ENCODE results near the gene TRIM8. TPM values are rescaled to one million over a fixed set of nuclear protein-coding genes. Genes with fewer than 3 reads are reported as not detected.
"Not testable (repeated sequence)": the region's sequence is repeated elsewhere in the genome, so short reads cannot be mapped to it uniquely, and the experiment has no call there.

Gene TRIM8
- total RNA-seq, 1 donor from 2014 or later = 81.6 TPM

GRCh38 chr10:102682416-102682815 lies 38.1 kb downstream of the TRIM8 start:
- no peak for DNase-seq (ENCODE audit: extremely low spot score, unreplicated experiment)
- Mint-ChIP-seq H3K4me1 (ENCODE audit: unreplicated experiment) (peaks cover 34% of the 10 kb centered on the region), H3K9me3 (no peaks in the 10 kb centered on the region), H3K4me3 (no peak overlapping the region), H3K36me3 (peaks cover 31% of the 10 kb centered on the region), H3K27me3 (no peaks in the 10 kb centered on the region), H3K27ac (no peak overlapping the region)
- TF ChIP-seq CTCF (conservative IDR thresholded peaks at IDR 0.05) = no peak

- no peak overlapping the region for H3K4me3 Mint-ChIP-seq
- no peak for DNase-seq (ENCODE audit: extremely low spot score, unreplicated experiment)
Measured at GRCh38 chr10:102682981-102683380, 38.7 kb downstream of the TRIM8 start.

GRCh38 chr10:102683736-102684135 lies 39.5 kb downstream of the TRIM8 start:
- Mint-ChIP-seq H3K27ac (no peak overlapping the region), H3K36me3 (peaks cover 38% of the 10 kb centered on the region), H3K4me3 (no peak overlapping the region), H3K9me3 (no peaks in the 10 kb centered on the region), H3K4me1 (ENCODE audit: unreplicated experiment) (peaks cover 21% of the 10 kb centered on the region), H3K27me3 (no peaks in the 10 kb centered on the region)
- no peak for DNase-seq (ENCODE audit: extremely low spot score, unreplicated experiment)
- TF ChIP-seq CTCF (conservative IDR thresholded peaks at IDR 0.05) = no peak

More at GRCh38 chr10:102682981-102683380, 38.7 kb downstream of the TRIM8 start:
- Mint-ChIP-seq H3K27ac (no peak overlapping the region), H3K36me3 (peaks cover 37% of the 10 kb centered on the region), H3K9me3 (no peaks in the 10 kb centered on the region), H3K27me3 (no peaks in the 10 kb centered on the region), H3K4me1 (ENCODE audit: unreplicated experiment) (peaks cover 28% of the 10 kb centered on the region)
- no peak for TF ChIP-seq CTCF (conservative IDR thresholded peaks at IDR 0.05)

- no peak for TF ChIP-seq CTCF (conservative IDR thresholded peaks at IDR 0.05)
Measured at GRCh38 chr10:102691285-102692066, 47.2 kb downstream of the TRIM8 start.

GRCh38 chr10:102695401-102695800 lies 51.1 kb downstream of the TRIM8 start:
- DNase-seq (ENCODE audit: extremely low spot score, unreplicated experiment); H3K4me1 Mint-ChIP-seq (ENCODE audit: unreplicated experiment); H3K27ac Mint-ChIP-seq; H3K9me3 Mint-ChIP-seq; H3K27me3 Mint-ChIP-seq; H3K4me3 Mint-ChIP-seq: not testable (repeated sequence)
- peaks cover 36% of the 10 kb centered on the region for H3K36me3 Mint-ChIP-seq

More at GRCh38 chr10:102691285-102692066, 47.2 kb downstream of the TRIM8 start:
- Mint-ChIP-seq H3K36me3 (peaks cover 18% of the 10 kb centered on the region), H3K9me3 (no peaks in the 10 kb centered on the region), H3K4me3 (no peak overlapping the region), H3K4me1 (ENCODE audit: unreplicated experiment) (no peaks in the 10 kb centered on the region), H3K27me3 (no peaks in the 10 kb centered on the region), H3K27ac (no peak overlapping the region)
- no peak for DNase-seq (ENCODE audit: extremely low spot score, unreplicated experiment)

- Mint-ChIP-seq H3K4me1 (ENCODE audit: unreplicated experiment) (no peaks in the 10 kb centered on the region), H3K27me3 (no peaks in the 10 kb centered on the region), H3K27ac (no peak overlapping the region), H3K9me3 (no peaks in the 10 kb centered on the region), H3K36me3 (peaks cover 36% of the 10 kb centered on the region), H3K4me3 (no peak overlapping the region)
- no peak for TF ChIP-seq CTCF (conservative IDR thresholded peaks at IDR 0.05)
- no peak for DNase-seq (ENCODE audit: extremely low spot score, unreplicated experiment)
Measured at GRCh38 chr10:102696736-102697135, 52.5 kb downstream of the TRIM8 start.

All from type B pancreatic cell (in vitro differentiated cells).